ENCODE measurements around the gene ITPA. TPM values are rescaled to one million over a fixed set of nuclear protein-coding genes. Genes with fewer than 3 reads are reported as not detected.

The ITPA gene
- total and polyA plus RNA-seq, 2 of the 4 experiments (the other 2 are of a cell fraction): 32.4 to 49.0 TPM

DNA sequence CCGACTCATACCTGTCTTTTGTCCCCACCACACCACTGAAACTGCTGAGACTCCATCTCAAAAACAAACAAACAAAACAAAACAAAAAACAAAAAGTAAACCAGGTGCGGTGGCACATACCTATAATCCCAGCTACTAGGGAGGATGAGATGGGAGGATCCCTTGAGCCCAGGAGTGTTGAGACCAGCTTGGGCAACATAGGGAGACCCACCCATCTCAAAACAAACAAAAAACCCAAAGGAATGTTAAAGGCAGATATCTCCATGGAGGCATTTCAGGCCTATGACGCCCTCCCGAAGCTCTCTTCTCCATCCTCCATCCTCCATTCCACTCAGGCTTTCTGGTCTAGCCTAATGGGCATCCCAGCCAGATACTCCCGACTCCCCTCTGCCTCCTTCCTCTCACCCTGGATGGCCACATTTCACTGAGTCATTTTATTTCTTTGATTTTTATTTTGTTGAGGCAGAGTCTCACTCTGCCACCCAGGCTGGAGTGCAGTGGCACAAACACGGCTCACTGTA, 32.9 kb downstream of the ITPA start:
- Histone ChIP-seq H3K56ac (ENCODE audit: extremely low read depth, insufficient read depth, low read length) (no peak overlapping the region), H4K91ac (ENCODE audit: insufficient read depth, low read depth, low read length) (no peak overlapping the region), H2BK15ac (ENCODE audit: low read depth, low read length) (no peak overlapping the region), H3K4me3 (ENCODE audit: insufficient read depth, low read depth, low read length) (no peak overlapping the region), H3K9me3 (ENCODE audit: control insufficient read depth, insufficient read depth, low read length) (no peaks in the 10 kb centered on the region), H2BK20ac (ENCODE audit: low read depth, low read length) (no peak overlapping the region), H2AFZ (replicated peaks; ENCODE audit: low read length, poor library complexity) (no peak overlapping the region), H3K27ac (ENCODE audit: insufficient read depth, low read length) (no peak overlapping the region), H2AK9ac (replicated peaks; ENCODE audit: low read depth, low read length, poor library complexity) (no peak overlapping the region), H3K79me1 (ENCODE audit: low read depth in 1 of 2, low read length in 2 of 2) (no peaks in the 10 kb centered on the region), H3K23ac (ENCODE audit: low read depth, low read length) (peak overlapping the region; percentile 45; the same call in 1 of the 2 replicates), H3K36me3 (ENCODE audit: control insufficient read depth, insufficient read depth, low read length) (no peaks in the 10 kb centered on the region), H2BK5ac (ENCODE audit: low read depth, low read length, poor library complexity, severe bottlenecking) (no peak overlapping the region), H2AK5ac (ENCODE audit: low read depth, low read length) (no peak overlapping the region), H4K8ac (ENCODE audit: low read depth in 2 of 2, low read length in 2 of 2) (no peak overlapping the region), H3K9me1 (ENCODE audit: insufficient read depth, low read length) (no peaks in the 10 kb centered on the region), H3K4me2 (ENCODE audit: low read depth, low read length) (no peak overlapping the region), H3K18ac (ENCODE audit: low read depth, low read length) (no peak overlapping the region), H3K14ac (replicated peaks; ENCODE audit: low read depth, low read length) (no peak overlapping the region), H3K9ac (ENCODE audit: low read depth, low read length) (no peak overlapping the region), H3K27me3 (ENCODE audit: control insufficient read depth, insufficient read depth, low read length) (peaks cover 19% of the 10 kb centered on the region), H4K5ac (ENCODE audit: low read depth, low read length) (no peak overlapping the region), H3K4me1 (ENCODE audit: control insufficient read depth, insufficient read depth, low read length) (no peaks in the 10 kb centered on the region; the same call in 1 of the 2 replicates), H3K4ac (ENCODE audit: low read depth, low read length) (no peak overlapping the region), H2BK120ac (ENCODE audit: low read depth, low read length) (no peak overlapping the region), H4K20me1 (ENCODE audit: insufficient read depth, low read length) (peaks cover 2% of the 10 kb centered on the region; the same call in 1 of the 2 replicates)
- no peak for DNase-seq
- TF ChIP-seq CEBPB (IDR thresholded peaks at IDR 0.05; ENCODE audit: low read depth, low read length) (0 out of 2 replicates have a peak, but pooled peaks have one; percentile 19), FOS (IDR thresholded peaks at IDR 0.05; ENCODE audit: low read depth, low read length) (no peak)
- in situ Hi-C loops (cut with MboI; ENCODE audit: low sequenced_read_pairs) (no loop called here), intact Hi-C loops (cut with micrococcal nuclease) (no loop called here), dilution Hi-C loops (cut with HindIII; ENCODE audit: low sequenced_read_pairs, unreplicated experiment) (no loop called here)
- 74% methylated on average over 3 of the region's 6 CpGs; no CpG with 5 or more reads in 1 of the 2 experiments for WGBS, 2 experiments (ENCODE audit: extremely low coverage in 2 of 2, insufficient read length in 1 of 2)
- ChIA-PET CTCF (no interaction called here), POLR2A (ENCODE audit: unreplicated experiment) (interaction anchor here (0.6 kb wide), 1 partner anchor 43 kb away, joined by 6 read pairs; no protein-coding TSS in a partner anchor)
- ATAC-seq (ENCODE audit: low read depth): no peak
- BruUV-seq (replicated peaks): no TSS peak

Measured in IMR-90 (cell line).